ELF-1 (cell line): ENCODE results near the gene HIGD1A.
A peak's percentile ranks its signal among the peaks of the same experiment; 100 is the strongest.

Source experiments
- DNase-seq: peaks from one replicate; pipeline ENCODE4 v3.0.0-alpha.2; 2016; ENCODE audit warnings: low read depth, low spot score

Gene HIGD1A

GRCh38 chr3:42800251-42800650, 4.0 kb downstream of the HIGD1A start:
- no peak for DNase-seq

GRCh38 chr3:42799376-42799775, 4.9 kb downstream of the HIGD1A start:
- DNase-seq, result no peak

- DNase-seq, result no peak
Observed at GRCh38 chr3:42796332-42796885, 7.9 kb downstream of the HIGD1A start.

- no peak for DNase-seq
Observed at GRCh38 chr3:42795621-42796181, 8.6 kb downstream of the HIGD1A start.

- no peak for DNase-seq
Observed at GRCh38 chr3:42790714-42791229, 13.5 kb downstream of the HIGD1A start.

- DNase-seq, result no peak
Observed at GRCh38 chr3:42786631-42787030, 17.7 kb downstream of the HIGD1A start.

- no peak for DNase-seq
Observed at GRCh38 chr3:42786212-42786611, 18.1 kb downstream of the HIGD1A start.

- DNase-seq, result peak; percentile 40
Observed at GRCh38 chr3:42780892-42781700, 23.2 kb downstream of the HIGD1A start.

- no peak for DNase-seq
Observed at GRCh38 chr3:42780398-42780797, 23.9 kb downstream of the HIGD1A start.

- no peak for DNase-seq
Observed at GRCh38 chr3:42778644-42779043, 25.6 kb downstream of the HIGD1A start.

- DNase-seq, result no peak
Observed at GRCh38 chr3:42773409-42773751, 30.9 kb downstream of the HIGD1A start.

- DNase-seq, result peak; percentile 96
Observed at GRCh38 chr3:42772670-42773408, 31.5 kb downstream of the HIGD1A start, which contains the start of gene CCDC13. TSS of gene CCDC13 (minus strand) at chr3:42773253. CDS start at chr3:42758345, 14,908 bp downstream.

GRCh38 chr3:42771271-42771670, 33.0 kb downstream of the HIGD1A start:
- DNase-seq, result no peak

- DNase-seq, result no peak
Observed at GRCh38 chr3:42769477-42770131, 34.7 kb downstream of the HIGD1A start.

- no peak for DNase-seq
Observed at GRCh38 chr3:42764561-42765295, 39.6 kb downstream of the HIGD1A start.

- peak; percentile 52 for DNase-seq
Observed at GRCh38 chr3:42764115-42764514, 40.2 kb downstream of the HIGD1A start.

- no peak for DNase-seq
Observed at GRCh38 chr3:42763021-42763420, 41.3 kb downstream of the HIGD1A start.

- DNase-seq, result no peak
Observed at GRCh38 chr3:42762046-42762724, 42.1 kb downstream of the HIGD1A start.

GRCh38 chr3:42758126-42758525, 46.2 kb downstream of the HIGD1A start:
- DNase-seq, result no peak

GRCh38 chr3:42756681-42757213, 47.5 kb downstream of the HIGD1A start:
- no peak for DNase-seq
